WTC11 (cell line): Measurements from ENCODE around the gene TEX14. TPM values are rescaled to one million over a fixed set of nuclear protein-coding genes. Genes with fewer than 3 reads are reported as not detected.

Experiments
- ATAC-seq: fragments of 200-7000 bp; cut with Tn5 transposase; 2 replicates; pipeline ENCODE4 v1.10.0; 2021; ENCODE audit warnings: mild to moderate bottlenecking, moderate library complexity
- CTCF ChIA-PET: fragments of 300-600 bp; sonication (Branson Sonifier 250); formaldehyde crosslinking; loops from one replicate; lab custom pipeline; 2021; ENCODE audit warnings: antibody characterized with exemption; lab: Charles Lee
- POLR2A ChIA-PET: fragments of 350-600 bp; sonication (Branson Sonifier 250); formaldehyde crosslinking; loops from one replicate; lab custom pipeline; 2021; ENCODE audit warnings: antibody characterized with exemption; lab: Charles Lee
- DNase-seq: peaks from one replicate; pipeline ENCODE4 v3.0.0; 2021; ENCODE audit warnings: low spot score
- H3K27ac Mint-ChIP-seq: 2 replicates; pipeline ENCODE4 v1.8.0; 2021; ENCODE audit warnings: mixed read lengths
- H3K27me3 Mint-ChIP-seq: 2 replicates; pipeline ENCODE4 v1.8.0; 2021; ENCODE audit warnings: low read depth, mild to moderate bottlenecking, moderate library complexity, mixed read lengths
- H3K36me3 Mint-ChIP-seq: 2 replicates; pipeline ENCODE4 v1.8.0; 2021; ENCODE audit warnings: mixed read lengths
- H3K4me1 Mint-ChIP-seq: 2 replicates; pipeline ENCODE4 v1.8.0; 2022; ENCODE audit warnings: mixed read lengths
- H3K4me3 Mint-ChIP-seq: 2 replicates; pipeline ENCODE4 v1.8.0; 2021; ENCODE audit warnings: mild to moderate bottlenecking, moderate library complexity, mixed read lengths
- H3K9me3 Mint-ChIP-seq: 2 replicates; pipeline ENCODE4 v1.8.0; 2021; ENCODE audit warnings: mixed read lengths
- E2F5 ChIP-seq: sonication (generic); formaldehyde crosslinking; IDR thresholded peaks from 2 replicates; pipeline ENCODE4 v1.8.1; 2022; ENCODE audit warnings: mild to moderate bottlenecking, moderate library complexity, missing genetic modification reagents
- GRHL2 ChIP-seq: fragments of 250-450 bp; sonication (Bioruptor Pico); IDR thresholded peaks from 2 replicates; pipeline ENCODE4 v1.8.0; 2022; ENCODE audit warnings: mild to moderate bottlenecking, moderate library complexity; ENCODE audit not compliant: insufficient replicate concordance, severe bottlenecking
- GTF2I ChIP-seq: fragments of 250-450 bp; sonication (Bioruptor Pico); conservative IDR thresholded peaks from 2 replicates; pipeline ENCODE4 v1.4.0; 2021; ENCODE audit warnings: mild to moderate bottlenecking
- HMGA2 ChIP-seq: fragments of 250-450 bp; sonication (Bioruptor Pico); IDR thresholded peaks from 2 replicates; pipeline ENCODE4 v1.4.0; 2021; ENCODE audit warnings: mild to moderate bottlenecking, moderate library complexity
- NR1H2 ChIP-seq: sonication (generic); formaldehyde crosslinking; IDR thresholded peaks from 2 replicates; pipeline ENCODE4 v1.9.0; 2021; ENCODE audit warnings: mild to moderate bottlenecking, moderate library complexity, missing genetic modification reagents
- NR2C2 ChIP-seq: sonication (generic); formaldehyde crosslinking; IDR thresholded peaks from 2 replicates; pipeline ENCODE4 v1.8.0; 2022; ENCODE audit warnings: mild to moderate bottlenecking, missing genetic modification reagents
- SMAD4 ChIP-seq: sonication (generic); formaldehyde crosslinking; IDR thresholded peaks from 2 replicates; pipeline ENCODE4 v1.8.0; 2022; ENCODE audit warnings: mild to moderate bottlenecking, missing genetic modification reagents
- TCF7 ChIP-seq: sonication (generic); formaldehyde crosslinking; IDR thresholded peaks from 2 replicates; pipeline ENCODE4 v1.8.0; 2022; ENCODE audit warnings: mild to moderate bottlenecking, low read depth, missing genetic modification reagents, moderate library complexity
- TEAD4 ChIP-seq: sonication (generic); formaldehyde crosslinking; IDR thresholded peaks from 2 replicates; pipeline ENCODE4 v1.8.0; 2022; ENCODE audit warnings: mild to moderate bottlenecking, missing genetic modification reagents
- TP53 ChIP-seq: sonication (generic); formaldehyde crosslinking; IDR thresholded peaks from 2 replicates; pipeline ENCODE4 v1.8.1; 2023; ENCODE audit warnings: mild to moderate bottlenecking, missing genetic modification reagents
- ZBTB21 ChIP-seq: sonication (generic); formaldehyde crosslinking; IDR thresholded peaks from 2 replicates; pipeline ENCODE4 v1.8.1; 2023; ENCODE audit warnings: mild to moderate bottlenecking, missing genetic modification reagents, borderline replicate concordance
- ZNF219 ChIP-seq: sonication (generic); formaldehyde crosslinking; IDR thresholded peaks from 2 replicates; pipeline ENCODE4 v1.8.0; 2023; ENCODE audit warnings: missing genetic modification reagents, mild to moderate bottlenecking, borderline replicate concordance
- ZNF232 ChIP-seq: sonication (generic); formaldehyde crosslinking; IDR thresholded peaks from 2 replicates; pipeline ENCODE4 v1.8.0; 2022; ENCODE audit warnings: mild to moderate bottlenecking, missing genetic modification reagents
- ZNF317 ChIP-seq: sonication (generic); formaldehyde crosslinking; IDR thresholded peaks from 2 replicates; pipeline ENCODE4 v1.8.1; 2023; ENCODE audit warnings: low read depth, mild to moderate bottlenecking, moderate library complexity, missing genetic modification reagents, borderline replicate concordance
- ZNF671 ChIP-seq: fragments of 250-450 bp; sonication (Bioruptor Pico); IDR thresholded peaks from 2 replicates; pipeline ENCODE4 v1.8.0; 2021; ENCODE audit warnings: mild to moderate bottlenecking
- total RNA-seq: library from RNA; stranded (reverse); gene quantifications from 3 replicates; pipeline ENCODE4 v1.2.3, GENCODE V29; 2021
- TF ChIP-seq, protein P1 (sequence below): fragments of 250-450 bp; sonication (Bioruptor Pico); IDR thresholded peaks from 2 replicates; pipeline ENCODE4 v1.9.0; 2021; ENCODE audit warnings: mild to moderate bottlenecking
- TF ChIP-seq, protein P2 (sequence below): fragments of 250-450 bp; sonication (Bioruptor Pico); IDR thresholded peaks from 2 replicates; pipeline ENCODE4 v2.1.2; 2022; ENCODE audit warnings: mild to moderate bottlenecking, moderate library complexity

Gene TEX14
- total RNA-seq, 1 experiment from 2014 or later: 1.4 TPM

DNA sequence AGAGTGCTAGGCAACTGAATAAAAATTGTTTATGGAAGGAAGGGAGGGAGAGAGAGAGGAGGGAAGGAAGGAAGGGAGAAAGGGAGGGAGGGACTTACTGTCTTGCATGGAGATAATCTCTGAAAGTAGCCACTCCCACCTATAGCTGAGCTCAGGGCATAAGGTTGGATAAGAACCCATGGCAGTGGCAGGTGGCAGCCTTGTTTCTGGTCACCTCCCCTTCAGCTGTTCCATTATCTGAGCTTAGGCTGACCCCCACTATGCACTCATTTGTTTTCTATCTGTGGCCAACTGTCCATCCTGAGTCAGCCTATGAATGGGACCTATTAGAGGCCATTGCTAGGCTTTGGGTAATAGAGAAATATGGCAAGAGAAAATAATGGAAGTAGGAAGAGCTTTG, 152.1 kb downstream of the TEX14 start:
- no peaks in the 10 kb centered on the region for H3K36me3 Mint-ChIP-seq

DNA sequence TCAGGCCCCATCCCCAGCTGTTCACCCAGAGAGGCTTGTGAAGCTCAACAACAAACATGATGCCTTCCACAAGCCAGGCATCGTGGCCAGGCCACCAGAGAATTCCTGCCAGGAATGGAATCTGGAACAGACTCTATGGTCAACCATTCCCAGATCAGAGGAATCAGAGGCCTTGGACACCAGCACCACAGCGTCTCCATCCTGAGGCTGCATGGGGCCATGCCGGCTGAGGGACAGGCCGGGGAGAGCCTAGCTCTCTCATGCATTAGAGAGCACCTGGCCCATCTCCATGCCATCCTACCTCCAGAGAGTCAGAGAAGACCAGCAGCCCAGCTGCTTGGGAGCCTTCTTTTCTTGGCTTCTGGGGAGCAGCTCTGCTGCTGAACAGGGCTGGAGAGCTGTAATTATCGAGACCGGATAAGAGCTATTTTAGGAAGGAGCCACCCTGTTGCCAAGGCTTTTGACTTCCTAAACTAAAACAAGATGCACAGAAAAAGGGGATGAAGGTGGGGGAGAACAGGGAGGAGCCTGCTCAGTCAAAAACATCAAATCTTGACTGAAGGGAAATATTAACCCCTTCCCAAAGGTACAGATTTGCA, 152.9 kb downstream of the TEX14 start:
- peaks cover 17% of the 10 kb centered on the region for H3K4me1 Mint-ChIP-seq

More for the DNA sequence above, 152.1 kb downstream of the TEX14 start:
- POLR2A ChIA-PET: no interaction called here
- ATAC-seq: no peak
- CTCF ChIA-PET: interaction anchor here (1.2 to 3.3 kb wide), 4 partner anchors 8 to 20 kb away, joined by 3 to 43 read pairs (median 24); no protein-coding TSS in a partner anchor
- Mint-ChIP-seq H3K27ac (no peak overlapping the region), H3K4me3 (no peak overlapping the region), H3K4me1 (peaks cover 13% of the 10 kb centered on the region), H3K27me3 (peaks cover 16% of the 10 kb centered on the region), H3K9me3 (no peaks in the 10 kb centered on the region)
- DNase-seq: no peak
- no peak for TF ChIP-seq ZBTB21 (CRISPR knock-in tag)
- no peak for TF ChIP-seq ZNF232 (CRISPR knock-in tag)
- TF ChIP-seq GRHL2 (CRISPR knock-in tag): no peak
- no peak for TF ChIP-seq ZNF219 (CRISPR knock-in tag)
- no peak for TF ChIP-seq TCF7

GRCh38 chr17:58537266-58537665, 154.6 kb downstream of the TEX14 start:
- ATAC-seq (no peak), DNase-seq (no peak)
- TF ChIP-seq ZBTB21 (CRISPR knock-in tag) (no peak), SMAD4 (CRISPR knock-in tag) (no peak), ZNF671 (CRISPR knock-in tag) (no peak), ZNF219 (CRISPR knock-in tag) (no peak), NR1H2 (CRISPR knock-in tag) (no peak), ZNF317 (no peak), TP53 (CRISPR knock-in tag) (no peak), HMGA2 (CRISPR knock-in tag) (no peak), TEAD4 (CRISPR knock-in tag) (no peak), NR2C2 (no peak), E2F5 (CRISPR knock-in tag) (no peak)
- TF ChIP-seq, protein P1, sequence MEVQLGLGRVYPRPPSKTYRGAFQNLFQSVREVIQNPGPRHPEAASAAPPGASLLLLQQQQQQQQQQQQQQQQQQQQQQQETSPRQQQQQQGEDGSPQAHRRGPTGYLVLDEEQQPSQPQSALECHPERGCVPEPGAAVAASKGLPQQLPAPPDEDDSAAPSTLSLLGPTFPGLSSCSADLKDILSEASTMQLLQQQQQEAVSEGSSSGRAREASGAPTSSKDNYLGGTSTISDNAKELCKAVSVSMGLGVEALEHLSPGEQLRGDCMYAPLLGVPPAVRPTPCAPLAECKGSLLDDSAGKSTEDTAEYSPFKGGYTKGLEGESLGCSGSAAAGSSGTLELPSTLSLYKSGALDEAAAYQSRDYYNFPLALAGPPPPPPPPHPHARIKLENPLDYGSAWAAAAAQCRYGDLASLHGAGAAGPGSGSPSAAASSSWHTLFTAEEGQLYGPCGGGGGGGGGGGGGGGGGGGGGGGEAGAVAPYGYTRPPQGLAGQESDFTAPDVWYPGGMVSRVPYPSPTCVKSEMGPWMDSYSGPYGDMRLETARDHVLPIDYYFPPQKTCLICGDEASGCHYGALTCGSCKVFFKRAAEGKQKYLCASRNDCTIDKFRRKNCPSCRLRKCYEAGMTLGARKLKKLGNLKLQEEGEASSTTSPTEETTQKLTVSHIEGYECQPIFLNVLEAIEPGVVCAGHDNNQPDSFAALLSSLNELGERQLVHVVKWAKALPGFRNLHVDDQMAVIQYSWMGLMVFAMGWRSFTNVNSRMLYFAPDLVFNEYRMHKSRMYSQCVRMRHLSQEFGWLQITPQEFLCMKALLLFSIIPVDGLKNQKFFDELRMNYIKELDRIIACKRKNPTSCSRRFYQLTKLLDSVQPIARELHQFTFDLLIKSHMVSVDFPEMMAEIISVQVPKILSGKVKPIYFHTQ (CRISPR knock-in tag): no peak
- Mint-ChIP-seq H3K4me3 (no peak overlapping the region), H3K27me3 (peaks cover 39% of the 10 kb centered on the region), H3K27ac (no peak overlapping the region), H3K4me1 (peaks cover 28% of the 10 kb centered on the region), H3K9me3 (no peaks in the 10 kb centered on the region), H3K36me3 (no peaks in the 10 kb centered on the region)
- POLR2A ChIA-PET: no interaction called here
- CTCF ChIA-PET: interaction anchor here (1.2 to 1.5 kb wide), 2 partner anchors 9 to 17 kb away, joined by 3 to 5 read pairs; no protein-coding TSS in a partner anchor

More for the DNA sequence above, 152.9 kb downstream of the TEX14 start:
- Mint-ChIP-seq H3K27me3 (peaks cover 23% of the 10 kb centered on the region), H3K27ac (no peak overlapping the region), H3K36me3 (no peaks in the 10 kb centered on the region), H3K9me3 (no peaks in the 10 kb centered on the region), H3K4me3 (no peak overlapping the region)
- ATAC-seq: no peak
- ChIA-PET POLR2A (no interaction called here), CTCF (interaction anchor here (0.6 to 1.2 kb wide), 3 partner anchors 11 to 81 kb away, joined by 3 read pairs; no protein-coding TSS in a partner anchor)
- no peak for DNase-seq
- TF ChIP-seq, protein P2, sequence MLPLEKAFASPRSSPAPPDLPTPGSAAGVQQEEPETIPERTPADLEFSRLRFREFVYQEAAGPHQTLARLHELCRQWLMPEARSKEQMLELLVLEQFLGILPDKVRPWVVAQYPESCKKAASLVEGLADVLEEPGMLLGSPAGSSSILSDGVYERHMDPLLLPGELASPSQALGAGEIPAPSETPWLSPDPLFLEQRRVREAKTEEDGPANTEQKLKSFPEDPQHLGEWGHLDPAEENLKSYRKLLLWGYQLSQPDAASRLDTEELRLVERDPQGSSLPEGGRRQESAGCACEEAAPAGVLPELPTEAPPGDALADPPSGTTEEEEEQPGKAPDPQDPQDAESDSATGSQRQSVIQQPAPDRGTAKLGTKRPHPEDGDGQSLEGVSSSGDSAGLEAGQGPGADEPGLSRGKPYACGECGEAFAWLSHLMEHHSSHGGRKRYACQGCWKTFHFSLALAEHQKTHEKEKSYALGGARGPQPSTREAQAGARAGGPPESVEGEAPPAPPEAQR (CRISPR knock-in tag): no peak
- TF ChIP-seq GTF2I: no peak
